Lung (tissue), 12 donors: ENCODE measurements around the gene NSF. TPM values are rescaled to one million over a fixed set of nuclear protein-coding genes. Genes with fewer than 3 reads are reported as not detected.

ENCODE experiments used
- ATAC-seq: fragments of 200-7000 bp; cut with Tn5 transposase; one replicate; pipeline ENCODE4 v1.9.1; 2020; ENCODE audit warnings: moderate number of reproducible peaks; ENCODE audit not compliant: insufficient read depth, low FRiP score
- DNase-seq, 3 donors: peaks; one replicate each; pipeline ENCODE4 v3.0.0-alpha.2; 2013 to 2017
- H3K27ac ChIP-seq, 2 donors: one replicate each; pipeline ENCODE4 v1.5.1; 2013; ENCODE audit warnings: mild to moderate bottlenecking in 2 of 2, moderate library complexity in 2 of 2, control low read depth in 1 of 2, inconsistent platforms in 1 of 2, low read depth in 1 of 2, low read length in 1 of 2
- H3K27me3 ChIP-seq, 3 donors: one replicate each; pipeline ENCODE4 v1.5.1; 2013; ENCODE audit warnings: low read length in 2 of 3; ENCODE audit not compliant: control insufficient read depth in 3 of 3, insufficient read depth in 3 of 3
- H3K36me3 ChIP-seq, 4 donors: one replicate each; pipeline ENCODE4 v1.5.1; 2013; ENCODE audit warnings: low read length in 4 of 4, mild to moderate bottlenecking in 1 of 4, moderate library complexity in 1 of 4; ENCODE audit not compliant: control insufficient read depth in 4 of 4, insufficient read depth in 4 of 4
- H3K4me1 ChIP-seq, 5 donors: one replicate each; pipeline ENCODE4 v1.5.1; 2013; ENCODE audit warnings: low read length in 5 of 5, mild to moderate bottlenecking in 2 of 5, moderate library complexity in 1 of 5; ENCODE audit not compliant: control insufficient read depth in 5 of 5, insufficient read depth in 5 of 5
- H3K4me3 ChIP-seq: one replicate; pipeline ENCODE4 v1.5.1; 2013; ENCODE audit warnings: mild to moderate bottlenecking, control low read depth, moderate library complexity
- H3K9ac ChIP-seq, 2 donors: one replicate each; pipeline ENCODE4 v1.5.1; 2013; ENCODE audit warnings: low read length in 2 of 2, control low read depth in 1 of 2; ENCODE audit not compliant: insufficient read depth in 1 of 2
- H3K9me3 ChIP-seq, 4 donors: one replicate each; pipeline ENCODE4 v1.5.1; 2013; ENCODE audit warnings: low read length in 3 of 4, mild to moderate bottlenecking in 1 of 4, moderate library complexity in 1 of 4; ENCODE audit not compliant: control insufficient read depth in 4 of 4, insufficient read depth in 3 of 4
- whole genome bisulfite sequencing, 2 donors: extraction: QIAGEN DNeasy Blood & Tissue Kit; methylation state at CpG; one replicate each; pipeline ENCODE4 v1.1.7; 2013; 5-methylcytosine and 5-hydroxymethylcytosine counted together
- polyA plus RNA-seq, 2 donors: library from polyadenylated mRNA; stranded (reverse); fragments of 200-250 nt; gene quantifications; one replicate each; pipeline ENCODE4 v1.2.1, GENCODE V29; 2013
- total RNA-seq, 2 donors: library from RNA; depleted of rRNA in 1 of 2; stranded (reverse); fragments of >200 nt in 1 of 2; gene quantifications; one replicate each; pipeline ENCODE4 v1.2.1, GENCODE V29; 2014 to 2021
- TF ChIP-seq, protein P1 (sequence below): IDR thresholded peaks from 2 replicates; pipeline ENCODE4 v1.5.1; 2012; ENCODE audit warnings: mild to moderate bottlenecking; ENCODE audit errors: control extremely low read depth, extremely low read depth
- donor health status: control.
- donor health status: control.
- donor health status: Bipolar disorder and iron deficiency.
- donor health status: healthy.
- donor health status: DM: yes; HTN: yes; CAD: no.

The NSF gene
- total and polyA plus RNA-seq, 4 donors: 7.3 to 41.9 (median 27.0) TPM

DNA sequence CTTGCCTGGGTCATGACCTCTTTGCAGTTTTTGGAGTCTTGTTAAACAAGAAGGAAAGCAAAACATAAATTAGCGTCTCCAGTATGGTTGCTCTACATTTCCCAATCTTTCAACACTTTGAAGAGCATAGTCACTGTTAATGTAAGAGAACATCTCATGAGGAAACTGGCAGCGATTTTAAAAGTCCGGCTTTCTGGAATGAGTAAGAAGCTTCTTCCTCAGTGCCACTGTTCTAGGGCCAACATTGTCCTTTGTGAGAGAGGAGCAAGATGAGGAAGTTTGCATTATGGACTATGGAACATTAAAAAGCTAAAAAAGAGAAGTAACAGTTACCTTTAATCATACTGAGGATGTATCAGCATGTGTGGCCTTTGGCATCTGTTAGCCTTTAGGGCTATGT lies 154.9 kb downstream of the NSF start:
- Histone ChIP-seq H3K4me1 (peaks cover 0 to 2% (median 0%) of the 10 kb centered on the region in 5 donors), H3K9ac (no peak overlapping the region), H3K27ac (no peak overlapping the region), H3K9me3 (no peaks in the 10 kb centered on the region), H3K27me3 (no peaks in the 10 kb centered on the region), H3K36me3 (peaks cover 0 to 5% (median 0%) of the 10 kb centered on the region in 4 donors), H3K4me3 (no peak overlapping the region)
- WGBS, 2 donors: 83 to 89% methylated on average over 3 of the region's 3 CpGs
- TF ChIP-seq, protein P1, sequence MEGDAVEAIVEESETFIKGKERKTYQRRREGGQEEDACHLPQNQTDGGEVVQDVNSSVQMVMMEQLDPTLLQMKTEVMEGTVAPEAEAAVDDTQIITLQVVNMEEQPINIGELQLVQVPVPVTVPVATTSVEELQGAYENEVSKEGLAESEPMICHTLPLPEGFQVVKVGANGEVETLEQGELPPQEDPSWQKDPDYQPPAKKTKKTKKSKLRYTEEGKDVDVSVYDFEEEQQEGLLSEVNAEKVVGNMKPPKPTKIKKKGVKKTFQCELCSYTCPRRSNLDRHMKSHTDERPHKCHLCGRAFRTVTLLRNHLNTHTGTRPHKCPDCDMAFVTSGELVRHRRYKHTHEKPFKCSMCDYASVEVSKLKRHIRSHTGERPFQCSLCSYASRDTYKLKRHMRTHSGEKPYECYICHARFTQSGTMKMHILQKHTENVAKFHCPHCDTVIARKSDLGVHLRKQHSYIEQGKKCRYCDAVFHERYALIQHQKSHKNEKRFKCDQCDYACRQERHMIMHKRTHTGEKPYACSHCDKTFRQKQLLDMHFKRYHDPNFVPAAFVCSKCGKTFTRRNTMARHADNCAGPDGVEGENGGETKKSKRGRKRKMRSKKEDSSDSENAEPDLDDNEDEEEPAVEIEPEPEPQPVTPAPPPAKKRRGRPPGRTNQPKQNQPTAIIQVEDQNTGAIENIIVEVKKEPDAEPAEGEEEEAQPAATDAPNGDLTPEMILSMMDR: no peak
- no peak for DNase-seq
- ATAC-seq: no peak

DNA sequence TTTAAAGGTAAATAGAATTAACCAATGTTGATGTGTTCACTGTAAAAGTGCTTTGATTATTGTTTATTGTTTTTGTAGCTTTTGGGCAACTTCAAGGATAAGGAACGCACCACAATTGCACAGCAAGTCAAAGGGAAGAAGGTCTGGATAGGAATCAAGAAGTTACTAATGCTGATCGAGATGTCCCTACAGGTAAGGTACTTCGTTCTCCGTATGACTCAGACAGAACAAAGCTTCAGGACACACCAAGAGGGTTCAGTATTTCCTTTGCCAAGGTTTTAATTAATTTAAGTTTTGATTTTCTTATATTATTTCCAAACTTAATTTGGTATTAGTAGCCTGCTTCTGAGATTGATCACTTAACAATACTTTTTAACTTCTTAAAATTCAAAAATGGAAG lies 161.0 kb downstream of the NSF start:
- 97% methylated on average over 4 of the region's 4 CpGs for WGBS, 2 donors
- Histone ChIP-seq H3K4me1 (no peaks in the 10 kb centered on the region), H3K36me3 (peaks cover 8 to 20% (median 15%) of the 10 kb centered on the region in 4 donors), H3K4me3 (no peak overlapping the region), H3K27ac (no peak overlapping the region), H3K9ac (no peak overlapping the region), H3K9me3 (no peaks in the 10 kb centered on the region), H3K27me3 (no peaks in the 10 kb centered on the region)
- no peak for DNase-seq
- ATAC-seq: no peak
- TF ChIP-seq, protein P1: no peak

- no peaks in the 10 kb centered on the region for H3K9me3 ChIP-seq
- H3K27me3 ChIP-seq: no peaks in the 10 kb centered on the region
- DNase-seq (no peak), ATAC-seq (no peak)
- no peak overlapping the region for H3K27ac ChIP-seq
- TF ChIP-seq, protein P1: no peak
- no peak overlapping the region for H3K4me3 ChIP-seq
- H3K9ac ChIP-seq: no peak overlapping the region
- no peaks in the 10 kb centered on the region for H3K4me1 ChIP-seq
- peaks cover 8 to 30% (median 19%) of the 10 kb centered on the region in 4 donors for H3K36me3 ChIP-seq
- 90 to 95% methylated on average over 3 of the region's 3 CpGs for WGBS, 2 donors
Measured at GRCh38 chr17:46753776-46754175, 163.3 kb downstream of the NSF start.

DNA sequence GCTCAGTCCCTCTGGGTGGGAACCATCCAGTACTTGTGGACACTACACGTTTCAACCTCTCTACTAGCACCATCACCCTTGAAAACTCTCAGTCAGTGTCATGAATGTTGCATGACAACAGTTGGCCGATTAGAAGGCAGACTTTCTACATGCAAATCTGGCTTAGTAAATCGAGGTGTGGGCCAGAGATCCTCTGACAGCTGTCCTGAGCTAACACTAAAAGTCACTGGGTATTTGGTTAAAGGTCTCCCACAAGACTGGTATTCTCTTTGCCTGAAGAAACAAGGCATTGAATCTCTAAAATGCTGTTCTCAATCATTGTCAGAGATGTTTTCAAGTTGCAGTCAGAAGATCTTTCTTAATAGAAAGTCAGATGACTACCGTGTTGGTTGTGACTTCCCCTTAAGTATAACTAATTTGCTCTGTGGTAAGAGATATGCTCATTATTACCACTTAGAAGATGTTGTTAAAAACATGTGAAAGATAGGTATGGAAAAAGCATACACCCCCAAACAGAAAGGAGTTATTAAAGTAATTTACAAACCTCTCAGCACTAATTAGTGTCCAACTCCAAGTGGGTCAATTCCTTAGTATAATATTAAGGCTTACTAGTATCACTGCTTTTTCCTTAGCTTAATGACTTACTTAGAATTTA lies 165.7 kb downstream of the NSF start:
- H3K36me3 ChIP-seq: peaks cover 8 to 29% (median 18%) of the 10 kb centered on the region in 4 donors
- H3K4me1 ChIP-seq: no peaks in the 10 kb centered on the region
- TF ChIP-seq, protein P1: no peak
- no peak overlapping the region for H3K4me3 ChIP-seq
- H3K9me3 ChIP-seq: no peaks in the 10 kb centered on the region
- WGBS, 2 donors: 78 to 84% methylated on average over 4 of the region's 4 CpGs
- H3K27ac ChIP-seq: no peak overlapping the region
- ATAC-seq (no peak), DNase-seq (no peak)
- H3K27me3 ChIP-seq: no peaks in the 10 kb centered on the region
- no peak overlapping the region for H3K9ac ChIP-seq
